ENCODE data around the gene DUSP22. TPM values are rescaled to one million over a fixed set of nuclear protein-coding genes. Genes with fewer than 3 reads are reported as not detected.

Gene DUSP22
- total and polyA plus RNA-seq, 9 of the 15 experiments (the other 6 are each of a cell fraction or from before 2014, with no cell fraction given): 9.3 to 19.4 (median 11.8) TPM

GRCh38 chr6:311679-312220, 19.5 kb downstream of the DUSP22 start (continued):
- TF ChIP-seq RBBP5 (IDR thresholded peaks at IDR 0.05; ENCODE audit: borderline replicate concordance, insufficient read depth, low read length, poor library complexity, severe bottlenecking) (no peak), RCOR1 (IDR thresholded peaks at IDR 0.05; ENCODE audit: borderline replicate concordance in 1 of 2, low read depth in 2 of 2, low read length in 2 of 2) (0 out of 4 replicates have a peak, but pooled peaks of 1 of the 2 experiments have one; percentile 12), ZEB2 (IDR thresholded peaks at IDR 0.05) (no peak), ZNF239 (CRISPR knock-in tag; IDR thresholded peaks at IDR 0.05) (no peak), C11orf30 (IDR thresholded peaks at IDR 0.05; ENCODE audit: low read depth) (peak; percentile 67; the same call in 1 of the 2 replicates), MNT (conservative IDR thresholded peaks at IDR 0.05) (no peak), MTA3 (IDR thresholded peaks at IDR 0.05; ENCODE audit: borderline replicate concordance) (no peak), BDP1 (IDR thresholded peaks at IDR 0.05; ENCODE audit: insufficient read depth, insufficient read length) (no peak), HMGN3 (IDR thresholded peaks at IDR 0.05; ENCODE audit: borderline replicate concordance, extremely low read depth, insufficient read length, low read depth, low read length) (no peak), RBM15 (IDR thresholded peaks at IDR 0.05; ENCODE audit: insufficient read depth, low read length) (no peak), POU5F1 (IDR thresholded peaks at IDR 0.05; ENCODE audit: borderline replicate concordance, low read depth, low read length, partially characterized antibody) (no peak), KDM2B (CRISPR knock-in tag; IDR thresholded peaks at IDR 0.05) (no peak), MEIS2 (IDR thresholded peaks at IDR 0.05; ENCODE audit: partially characterized antibody) (peak; percentile 47), TCF3 (CRISPR knock-in tag; IDR thresholded peaks at IDR 0.05) (peak; percentile 54), CSDE1 (IDR thresholded peaks at IDR 0.05) (no peak)
- TF ChIP-seq, protein P1, sequence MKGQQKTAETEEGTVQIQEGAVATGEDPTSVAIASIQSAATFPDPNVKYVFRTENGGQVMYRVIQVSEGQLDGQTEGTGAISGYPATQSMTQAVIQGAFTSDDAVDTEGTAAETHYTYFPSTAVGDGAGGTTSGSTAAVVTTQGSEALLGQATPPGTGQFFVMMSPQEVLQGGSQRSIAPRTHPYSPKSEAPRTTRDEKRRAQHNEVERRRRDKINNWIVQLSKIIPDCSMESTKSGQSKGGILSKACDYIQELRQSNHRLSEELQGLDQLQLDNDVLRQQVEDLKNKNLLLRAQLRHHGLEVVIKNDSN (CRISPR knock-in tag; IDR thresholded peaks at IDR 0.05): no peak
- TF ChIP-seq, protein P2, sequence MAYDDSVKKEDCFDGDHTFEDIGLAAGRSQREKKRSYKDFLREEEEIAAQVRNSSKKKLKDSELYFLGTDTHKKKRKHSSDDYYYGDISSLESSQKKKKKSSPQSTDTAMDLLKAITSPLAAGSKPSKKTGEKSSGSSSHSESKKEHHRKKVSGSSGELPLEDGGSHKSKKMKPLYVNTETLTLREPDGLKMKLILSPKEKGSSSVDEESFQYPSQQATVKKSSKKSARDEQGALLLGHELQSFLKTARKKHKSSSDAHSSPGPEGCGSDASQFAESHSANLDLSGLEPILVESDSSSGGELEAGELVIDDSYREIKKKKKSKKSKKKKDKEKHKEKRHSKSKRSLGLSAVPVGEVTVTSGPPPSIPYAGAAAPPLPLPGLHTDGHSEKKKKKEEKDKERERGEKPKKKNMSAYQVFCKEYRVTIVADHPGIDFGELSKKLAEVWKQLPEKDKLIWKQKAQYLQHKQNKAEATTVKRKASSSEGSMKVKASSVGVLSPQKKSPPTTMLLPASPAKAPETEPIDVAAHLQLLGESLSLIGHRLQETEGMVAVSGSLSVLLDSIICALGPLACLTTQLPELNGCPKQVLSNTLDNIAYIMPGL (CRISPR knock-in tag; IDR thresholded peaks at IDR 0.05): no peak
- TF ChIP-seq, protein P3, sequence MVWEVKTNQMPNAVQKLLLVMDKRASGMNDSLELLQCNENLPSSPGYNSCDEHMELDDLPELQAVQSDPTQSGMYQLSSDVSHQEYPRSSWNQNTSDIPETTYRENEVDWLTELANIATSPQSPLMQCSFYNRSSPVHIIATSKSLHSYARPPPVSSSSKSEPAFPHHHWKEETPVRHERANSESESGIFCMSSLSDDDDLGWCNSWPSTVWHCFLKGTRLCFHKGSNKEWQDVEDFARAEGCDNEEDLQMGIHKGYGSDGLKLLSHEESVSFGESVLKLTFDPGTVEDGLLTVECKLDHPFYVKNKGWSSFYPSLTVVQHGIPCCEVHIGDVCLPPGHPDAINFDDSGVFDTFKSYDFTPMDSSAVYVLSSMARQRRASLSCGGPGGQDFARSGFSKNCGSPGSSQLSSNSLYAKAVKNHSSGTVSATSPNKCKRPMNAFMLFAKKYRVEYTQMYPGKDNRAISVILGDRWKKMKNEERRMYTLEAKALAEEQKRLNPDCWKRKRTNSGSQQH (CRISPR knock-in tag; IDR thresholded peaks at IDR 0.05): no peak
- TF ChIP-seq, protein P4, sequence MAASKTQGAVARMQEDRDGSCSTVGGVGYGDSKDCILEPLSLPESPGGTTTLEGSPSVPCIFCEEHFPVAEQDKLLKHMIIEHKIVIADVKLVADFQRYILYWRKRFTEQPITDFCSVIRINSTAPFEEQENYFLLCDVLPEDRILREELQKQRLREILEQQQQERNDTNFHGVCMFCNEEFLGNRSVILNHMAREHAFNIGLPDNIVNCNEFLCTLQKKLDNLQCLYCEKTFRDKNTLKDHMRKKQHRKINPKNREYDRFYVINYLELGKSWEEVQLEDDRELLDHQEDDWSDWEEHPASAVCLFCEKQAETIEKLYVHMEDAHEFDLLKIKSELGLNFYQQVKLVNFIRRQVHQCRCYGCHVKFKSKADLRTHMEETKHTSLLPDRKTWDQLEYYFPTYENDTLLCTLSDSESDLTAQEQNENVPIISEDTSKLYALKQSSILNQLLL (CRISPR knock-in tag; IDR thresholded peaks at IDR 0.05; ENCODE audit: borderline replicate concordance): no peak
